Sigmoid colon (tissue), 7 donors: ENCODE results near the gene EN2. TPM values are rescaled to one million over a fixed set of nuclear protein-coding genes. Genes with fewer than 3 reads are reported as not detected.

Experiments used
- DNase-seq: peaks from one replicate; pipeline ENCODE4 v3.0.0-alpha.2; 2019
- H3K27ac ChIP-seq, 4 donors: fragments of 200-600 bp; sonication (generic); one replicate each; pipeline ENCODE4 v1.5.1; 2016 to 2019; ENCODE audit warnings: mild to moderate bottlenecking in 1 of 4
- H3K27me3 ChIP-seq, 3 donors: fragments of 200-600 bp; sonication (generic); one replicate each; pipeline ENCODE4 v1.5.1; 2019; ENCODE audit warnings: mild to moderate bottlenecking in 1 of 3
- H3K36me3 ChIP-seq, 4 donors: fragments of 200-600 bp; sonication (generic); one replicate each; pipeline ENCODE4 v1.5.1; 2016 to 2019
- H3K4me1 ChIP-seq, 4 donors: fragments of 200-600 bp; sonication (generic); one replicate each; pipeline ENCODE4 v1.5.1; 2017 to 2019
- H3K4me3 ChIP-seq, 4 donors: fragments of 200-600 bp; sonication (generic); one replicate each; pipeline ENCODE4 v1.5.1; 2017 to 2019; ENCODE audit warnings: mild to moderate bottlenecking in 2 of 4, moderate library complexity in 1 of 4
- H3K9me3 ChIP-seq, 4 donors: fragments of 200-600 bp in 3 of 4; sonication (generic) in 3 of 4; one replicate each; pipeline versions ENCODE4 v1.5.1 to v1.6.1; 2013 to 2019
- CTCF ChIP-seq, 4 experiments: fragments of 450-650 bp in 3 of 4; fragments of 200-600 bp in 1 of 4; IDR thresholded peaks; one replicate each; pipeline ENCODE4 v1.5.1; 2016 to 2019; ENCODE audit warnings: antibody characterized with exemption in 4 of 4, mild to moderate bottlenecking in 3 of 4, moderate library complexity in 2 of 4
- EP300 ChIP-seq, 4 donors: sonication (generic); formaldehyde crosslinking; IDR thresholded peaks; one replicate each; pipeline ENCODE4 v1.6.1; 2017; ENCODE audit warnings: antibody characterized with exemption in 4 of 4
- POLR2A ChIP-seq, 2 donors: fragments of 450-650 bp; IDR thresholded peaks; one replicate each; pipeline ENCODE4 v1.6.1; 2016; ENCODE audit warnings: antibody characterized with exemption in 2 of 2, mild to moderate bottlenecking in 2 of 2, moderate library complexity in 2 of 2
- POLR2AphosphoS5 ChIP-seq, 4 donors: sonication (generic); formaldehyde crosslinking; IDR thresholded peaks; one replicate each; pipeline ENCODE4 v1.6.1; 2017; ENCODE audit warnings: antibody characterized with exemption in 4 of 4
- WGBS, 2 donors: extraction: QIAGEN DNeasy Blood & Tissue Kit; methylation state at CpG; one replicate each; pipeline ENCODE4 v1.1.7; 2013; 5-methylcytosine and 5-hydroxymethylcytosine counted together
- intact Hi-C: fragments of 100-400 bp; cut with DNase I; formaldehyde crosslinking; loops from one replicate; pipeline ENCODE4 v1.15.1; 2023
- polyA plus RNA-seq, 3 donors: library from polyadenylated mRNA; stranded (reverse); fragments of 200-250 nt; gene quantifications; one replicate each; pipeline ENCODE4 v1.2.3, GENCODE V29; 2013
- total RNA-seq, 4 donors: library from RNA; depleted of rRNA; stranded (reverse); fragments of >200 nt; gene quantifications; one replicate each; pipeline ENCODE4 v1.1.0, GENCODE V29; 2016
- donor health status: healthy with polysubstance abuse.
- donor health status: Bipolar disorder and iron deficiency.
- donor health status: healthy.

The EN2 gene
- total and polyA plus RNA-seq, 7 donors, result 0.14 to 0.16 TPM; not detected in 5

GRCh38 chr7:155425887-155426286 lies 32.0 kb upstream of the EN2 start:
- no peak overlapping the region for H3K4me3 ChIP-seq
- H3K27me3 ChIP-seq, result peaks cover 0 to 44% (median 12%) of the 10 kb centered on the region in 3 donors
- WGBS, 2 donors, result 58 to 75% methylated on average over 9 of the region's 9 CpGs
- H3K9me3 ChIP-seq, result peaks cover 0 to 3% (median 0%) of the 10 kb centered on the region in 4 donors
- TF ChIP-seq CTCF (IDR thresholded peaks at IDR 0.05), result no peak
- TF ChIP-seq POLR2A (IDR thresholded peaks at IDR 0.05), result no peak
- TF ChIP-seq EP300 (IDR thresholded peaks at IDR 0.05), result no peak
- no peak for TF ChIP-seq POLR2AphosphoS5 (IDR thresholded peaks at IDR 0.05)
- no peak for DNase-seq
- intact Hi-C loops, result no loop called here
- no peak overlapping the region for H3K27ac ChIP-seq
- no peaks in the 10 kb centered on the region for H3K36me3 ChIP-seq
- no peaks in the 10 kb centered on the region for H3K4me1 ChIP-seq

- Histone ChIP-seq H3K4me3 (no peak overlapping the region), H3K27me3 (peaks cover 0 to 44% (median 12%) of the 10 kb centered on the region in 3 donors), H3K4me1 (no peaks in the 10 kb centered on the region), H3K9me3 (peaks cover 0 to 3% (median 0%) of the 10 kb centered on the region in 4 donors), H3K27ac (no peak overlapping the region), H3K36me3 (no peaks in the 10 kb centered on the region)
- TF ChIP-seq POLR2A (IDR thresholded peaks at IDR 0.05) (no peak), CTCF (IDR thresholded peaks at IDR 0.05) (no peak), POLR2AphosphoS5 (IDR thresholded peaks at IDR 0.05) (no peak), EP300 (IDR thresholded peaks at IDR 0.05) (no peak)
- 66 to 75% methylated on average over 20 of the region's 20 CpGs for WGBS, 2 donors
- no peak for DNase-seq
- intact Hi-C loops, result no loop called here
Observed at GRCh38 chr7:155426543-155427410, 31.2 kb upstream of the EN2 start.

GRCh38 chr7:155427411-155428038 lies 30.4 kb upstream of the EN2 start:
- no peaks in the 10 kb centered on the region for H3K36me3 ChIP-seq
- DNase-seq, result no peak
- no peak overlapping the region for H3K4me3 ChIP-seq
- H3K27me3 ChIP-seq, result peaks cover 0 to 46% (median 12%) of the 10 kb centered on the region in 3 donors
- peaks cover 0 to 3% (median 0%) of the 10 kb centered on the region in 4 donors for H3K9me3 ChIP-seq
- 73 to 76% methylated on average over 20 of the region's 20 CpGs for WGBS, 2 donors
- intact Hi-C loops, result no loop called here
- H3K27ac ChIP-seq, result no peak overlapping the region
- no peaks in the 10 kb centered on the region for H3K4me1 ChIP-seq
- TF ChIP-seq CTCF (IDR thresholded peaks at IDR 0.05) (no peak), EP300 (IDR thresholded peaks at IDR 0.05) (no peak), POLR2AphosphoS5 (IDR thresholded peaks at IDR 0.05) (no peak), POLR2A (IDR thresholded peaks at IDR 0.05) (no peak)

GRCh38 chr7:155428171-155428834 lies 29.6 kb upstream of the EN2 start:
- Histone ChIP-seq H3K4me3 (no peak overlapping the region), H3K27me3 (peaks cover 0 to 47% (median 12%) of the 10 kb centered on the region in 3 donors), H3K27ac (no peak overlapping the region), H3K4me1 (no peaks in the 10 kb centered on the region), H3K9me3 (peaks cover 0 to 3% (median 0%) of the 10 kb centered on the region in 4 donors), H3K36me3 (no peaks in the 10 kb centered on the region)
- TF ChIP-seq POLR2AphosphoS5 (IDR thresholded peaks at IDR 0.05) (no peak), POLR2A (IDR thresholded peaks at IDR 0.05) (no peak), CTCF (IDR thresholded peaks at IDR 0.05) (no peak), EP300 (IDR thresholded peaks at IDR 0.05) (no peak)
- WGBS, 2 donors, result 87 to 91% methylated on average over 14 of the region's 14 CpGs
- intact Hi-C loops, result no loop called here
- DNase-seq, result no peak
